ENCODE results near the gene CES2.
A peak's percentile ranks its signal among the peaks of the same experiment; 100 is the strongest.
"Not testable (repeated sequence)": the region's sequence is repeated elsewhere in the genome, so short reads cannot be mapped to it uniquely, and the experiment has no call there.

CES2 gene

DNA sequence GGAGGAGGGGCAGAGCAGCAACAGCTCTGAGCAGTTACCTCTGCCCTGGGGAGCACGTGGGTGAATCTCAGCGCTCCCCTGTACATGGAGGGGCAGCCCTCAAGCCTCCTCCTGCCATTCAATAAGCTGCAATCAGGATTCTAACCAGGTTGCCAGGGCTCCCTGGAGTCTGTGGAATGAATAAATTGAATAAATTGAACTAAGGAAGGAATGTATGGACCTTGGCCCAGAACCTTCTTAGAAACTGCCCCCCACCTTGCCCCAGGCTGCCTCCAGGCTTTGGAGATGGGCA, 15.1 kb upstream of the CES2 start:
- DNase-seq, result no peak

- DNase-seq, result no peak
Measured at GRCh38 chr16:66920924-66921680, 14.2 kb upstream of the CES2 start.

DNA sequence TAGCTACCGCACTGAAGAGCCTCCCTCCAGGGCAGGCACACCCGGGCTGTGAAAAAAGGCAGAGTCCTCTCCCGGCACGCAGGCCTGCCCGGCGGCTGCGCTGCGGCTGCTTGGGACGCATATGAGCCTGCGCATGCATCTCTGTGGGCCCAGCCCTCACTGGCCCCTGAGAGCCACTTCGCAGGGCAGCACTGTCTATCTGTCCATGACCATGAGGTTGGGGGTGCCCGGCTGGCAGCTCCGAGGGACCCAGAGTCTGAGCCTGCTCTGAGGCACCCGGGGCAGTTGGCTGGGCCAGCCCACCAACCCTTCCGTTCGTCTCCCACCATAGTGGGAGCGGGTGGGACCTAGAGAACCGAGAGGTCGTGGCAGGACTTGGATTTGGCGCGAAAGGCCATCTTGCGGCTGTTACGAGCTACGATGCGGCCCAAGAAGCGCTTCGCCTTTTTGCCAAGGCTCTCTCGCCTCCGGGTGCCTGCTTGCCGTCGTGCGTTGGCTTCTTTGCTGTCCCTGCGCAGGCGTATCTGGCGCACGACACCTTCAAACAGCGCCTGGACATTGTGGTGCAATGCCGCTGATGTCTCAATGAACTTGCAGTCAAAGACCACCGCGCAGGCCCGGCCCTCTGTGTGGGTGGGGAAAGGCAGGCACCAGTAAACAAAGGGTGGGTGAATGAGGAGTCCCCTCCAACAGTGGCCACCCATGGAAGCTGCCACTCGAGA, 13.4 kb upstream of the CES2 start:
- DNase-seq, result no peak

GRCh38 chr16:66923247-66923731, 12.0 kb upstream of the CES2 start:
- no peak for DNase-seq

- no peak for DNase-seq
Measured at GRCh38 chr16:66923866-66924265, 11.4 kb upstream of the CES2 start.

DNA sequence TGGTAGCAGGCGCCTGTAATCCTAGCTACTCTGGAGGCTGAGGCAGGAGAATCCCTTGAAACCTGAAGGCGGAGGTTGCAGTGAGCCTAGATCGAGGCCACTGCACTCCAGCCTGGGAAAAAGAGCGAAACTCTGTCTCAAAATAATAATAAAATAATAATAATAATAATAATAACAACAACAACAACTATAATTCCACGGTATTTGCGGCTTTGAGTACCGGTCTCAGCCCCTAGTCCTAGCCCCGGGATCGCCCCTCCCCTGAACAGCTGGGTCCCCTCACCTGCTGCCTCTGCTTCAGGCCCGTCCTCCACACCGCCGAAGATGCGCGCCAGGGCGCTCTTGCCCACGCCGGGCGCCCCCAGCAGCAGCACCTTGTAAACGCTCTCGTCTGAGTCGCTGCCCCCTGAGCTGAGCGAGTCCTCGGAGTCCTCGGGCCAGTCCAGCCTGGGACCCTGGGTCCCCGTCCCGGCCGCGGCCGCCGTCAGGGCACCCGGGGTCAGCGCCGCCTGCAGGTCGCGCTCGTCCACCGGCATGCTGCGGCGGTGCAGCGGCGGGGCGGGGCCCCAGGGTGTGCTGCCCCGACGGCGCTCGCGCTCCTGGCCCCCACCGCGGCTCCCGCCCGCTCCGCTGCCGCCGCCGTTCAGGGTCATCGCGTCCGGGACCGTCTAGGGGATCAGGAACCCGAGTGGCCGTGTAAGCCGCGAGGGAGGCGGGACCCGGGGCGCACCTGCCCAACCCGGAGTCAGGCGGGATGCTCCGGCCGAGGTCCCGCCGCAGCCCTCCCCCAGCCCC, 10.6 kb upstream of the CES2 start:
- DNase-seq, result no peak

DNA sequence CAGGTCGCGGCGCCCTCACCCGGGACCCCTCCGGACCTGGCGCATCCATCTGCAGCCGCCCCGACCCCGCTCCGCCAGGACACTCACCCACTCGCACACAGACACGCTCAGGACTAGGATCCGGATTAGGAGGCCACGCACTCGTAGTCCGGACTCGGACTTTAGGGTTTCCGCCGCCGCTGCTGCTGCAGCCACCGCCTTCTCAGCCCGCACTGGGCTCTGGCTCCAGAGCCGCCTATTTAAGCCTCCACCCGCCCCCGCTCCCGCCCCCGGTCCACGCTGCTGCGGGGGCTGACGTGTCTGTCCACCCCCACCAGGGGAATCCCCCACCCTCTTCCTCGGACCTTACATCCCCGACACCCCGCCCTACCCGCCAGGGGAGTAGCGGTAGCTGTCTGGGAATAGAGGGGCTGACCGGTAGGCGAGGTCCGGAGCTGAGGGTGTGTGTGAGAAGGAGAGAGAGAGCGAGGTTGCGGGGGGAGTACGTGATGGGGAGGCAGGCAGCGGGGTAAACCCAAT, 9.9 kb upstream of the CES2 start, which contains the start of gene RRAD:
RRAD (minus strand) TSS at position 214 of the 519 bp plus-strand sequence. CDS start 356 bp downstream, outside the sequence.
- DNase-seq, result no peak

DNA sequence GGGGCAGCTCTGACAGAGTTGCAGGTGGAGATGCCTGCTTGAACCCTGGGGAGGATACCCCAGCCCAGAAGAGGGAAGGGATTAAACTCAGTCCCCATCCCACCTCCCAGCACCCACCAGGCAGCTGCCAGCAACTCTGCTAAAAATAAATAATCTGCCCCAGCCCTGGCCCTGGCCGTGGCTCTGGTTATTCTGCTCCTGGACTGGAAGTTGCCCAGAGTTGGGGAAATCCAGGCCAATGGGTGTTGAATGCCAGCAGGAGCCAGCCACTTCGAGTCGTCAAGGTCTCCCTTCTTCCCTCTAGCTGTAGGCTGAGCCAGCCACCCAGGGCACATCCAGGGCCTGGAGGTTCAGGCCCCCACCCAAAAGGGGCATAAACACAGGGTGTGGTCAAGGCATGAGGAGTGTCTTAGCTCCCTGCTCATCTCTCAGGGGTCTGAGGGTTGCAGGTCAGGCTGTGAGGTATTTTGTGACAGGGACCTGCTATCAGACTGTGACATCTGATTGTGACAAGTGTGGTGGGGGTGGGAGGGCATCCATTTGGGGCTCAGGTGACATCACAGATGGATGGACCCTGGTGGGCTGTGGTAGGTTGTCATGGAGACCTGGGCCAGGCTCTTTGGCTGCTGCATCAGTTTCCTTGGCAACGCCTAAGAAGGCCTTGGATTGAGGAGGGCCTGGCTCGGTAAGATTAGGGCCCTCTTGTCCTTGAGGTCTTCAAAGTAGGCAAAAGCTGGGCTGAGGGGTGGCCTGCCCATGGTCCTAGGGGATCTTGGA, 9.0 kb upstream of the CES2 start:
- no peak for DNase-seq

DNA sequence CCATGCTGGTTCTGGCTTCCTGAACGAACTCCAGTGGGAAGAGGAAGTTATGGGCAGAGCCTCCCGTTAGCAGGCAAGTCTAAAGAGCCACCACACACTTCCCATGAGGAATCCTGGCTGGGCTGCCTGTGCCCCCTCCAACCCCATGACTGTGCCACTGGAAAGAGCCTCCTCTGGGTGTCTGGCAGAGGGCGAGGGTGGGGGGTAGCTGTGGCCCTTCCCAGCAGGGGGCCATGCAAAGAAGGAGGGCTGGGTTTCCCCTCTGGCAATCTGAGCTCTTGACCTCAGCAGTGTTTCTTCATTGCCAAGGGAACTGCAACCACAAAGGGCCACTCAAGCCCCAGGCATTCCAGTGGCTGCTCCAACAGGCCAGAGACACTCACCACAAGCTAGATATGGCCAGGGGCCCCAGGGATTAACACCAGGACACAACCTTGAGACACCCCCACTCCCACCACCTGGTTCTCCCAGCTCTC, 8.3 kb upstream of the CES2 start:
- peak; percentile 9 for DNase-seq

- no peak for DNase-seq
Measured at GRCh38 chr16:66927918-66928649, 7.2 kb upstream of the CES2 start.

GRCh38 chr16:66928702-66929388, 6.5 kb upstream of the CES2 start:
- no peak for DNase-seq

DNA sequence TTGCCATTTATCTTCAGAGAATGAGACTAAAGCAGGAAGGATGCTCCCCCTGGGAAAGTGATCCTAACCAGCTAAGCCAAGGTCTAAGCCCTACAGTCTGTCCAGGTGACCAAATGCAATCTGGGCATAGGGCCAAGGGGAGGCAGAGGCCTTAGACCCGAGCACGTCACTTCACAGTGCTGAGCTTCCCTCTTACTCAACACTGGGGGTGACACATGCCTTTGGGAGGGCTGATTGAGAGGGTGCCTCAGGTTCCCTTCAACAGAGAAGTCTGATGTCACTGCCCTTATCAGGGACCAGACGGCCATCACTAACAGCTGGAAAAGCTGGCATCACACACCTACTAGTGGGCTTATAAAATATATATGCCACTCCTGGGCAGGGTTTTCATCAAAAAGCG, 5.1 kb upstream of the CES2 start:
- no peak for DNase-seq

DNA sequence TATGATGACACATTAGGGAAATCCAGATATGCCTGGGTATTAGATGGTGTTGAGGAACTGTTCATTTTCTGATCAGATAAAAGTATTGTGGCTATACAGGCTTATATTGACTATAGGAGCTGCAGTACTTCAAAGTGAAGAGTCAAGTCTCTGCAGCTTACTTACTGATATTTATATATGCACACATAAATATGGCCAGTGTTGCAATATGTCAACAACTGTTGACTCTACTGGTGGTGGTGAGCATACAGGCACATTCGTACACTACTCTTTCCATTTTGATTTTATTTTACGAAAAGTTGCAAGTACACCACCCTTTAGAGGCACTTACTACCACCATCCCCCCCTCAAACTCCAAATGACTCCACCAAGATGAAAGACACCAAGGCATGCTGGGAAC, 3.7 kb upstream of the CES2 start:
- DNase-seq, result no peak

DNA sequence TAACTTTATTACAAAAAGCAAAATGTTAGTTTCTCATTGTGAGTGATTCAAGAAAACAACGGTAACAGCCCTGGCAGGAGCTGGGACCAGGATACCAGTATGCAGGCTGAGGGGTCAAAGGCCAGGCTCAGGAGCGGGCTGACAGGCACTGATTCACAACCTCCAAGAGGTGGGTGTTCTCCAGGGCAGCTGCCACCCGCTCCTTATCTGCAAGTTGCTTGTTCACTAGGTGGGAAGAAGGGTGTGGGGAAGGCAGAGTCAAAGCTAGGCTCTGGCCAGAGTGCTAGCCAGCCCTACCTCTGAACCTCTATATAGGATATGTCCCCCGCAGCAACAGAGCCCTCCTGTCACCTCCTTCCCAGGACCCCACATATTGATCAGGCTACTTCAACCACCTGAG, 3.2 kb upstream of the CES2 start:
- DNase-seq, result no peak

DNA sequence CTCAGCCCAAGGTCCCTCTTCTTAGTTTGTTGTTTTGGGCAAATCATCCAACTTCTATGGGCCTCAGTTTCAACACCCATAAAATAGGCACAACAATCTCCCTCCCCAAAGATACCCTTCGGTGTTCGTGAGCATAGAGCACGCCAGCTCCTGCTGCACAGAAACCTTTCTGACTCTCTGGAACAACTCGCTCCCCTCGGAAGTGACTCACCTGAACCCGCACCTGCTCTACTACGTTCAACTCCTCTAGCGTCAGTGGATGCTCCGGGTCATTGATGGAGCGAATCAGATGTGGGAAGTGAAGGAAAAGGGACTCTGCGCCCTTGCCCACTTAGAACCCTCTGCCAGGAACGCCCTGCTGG, 1.6 kb upstream of the CES2 start:
- DNase-seq, result no peak

DNA sequence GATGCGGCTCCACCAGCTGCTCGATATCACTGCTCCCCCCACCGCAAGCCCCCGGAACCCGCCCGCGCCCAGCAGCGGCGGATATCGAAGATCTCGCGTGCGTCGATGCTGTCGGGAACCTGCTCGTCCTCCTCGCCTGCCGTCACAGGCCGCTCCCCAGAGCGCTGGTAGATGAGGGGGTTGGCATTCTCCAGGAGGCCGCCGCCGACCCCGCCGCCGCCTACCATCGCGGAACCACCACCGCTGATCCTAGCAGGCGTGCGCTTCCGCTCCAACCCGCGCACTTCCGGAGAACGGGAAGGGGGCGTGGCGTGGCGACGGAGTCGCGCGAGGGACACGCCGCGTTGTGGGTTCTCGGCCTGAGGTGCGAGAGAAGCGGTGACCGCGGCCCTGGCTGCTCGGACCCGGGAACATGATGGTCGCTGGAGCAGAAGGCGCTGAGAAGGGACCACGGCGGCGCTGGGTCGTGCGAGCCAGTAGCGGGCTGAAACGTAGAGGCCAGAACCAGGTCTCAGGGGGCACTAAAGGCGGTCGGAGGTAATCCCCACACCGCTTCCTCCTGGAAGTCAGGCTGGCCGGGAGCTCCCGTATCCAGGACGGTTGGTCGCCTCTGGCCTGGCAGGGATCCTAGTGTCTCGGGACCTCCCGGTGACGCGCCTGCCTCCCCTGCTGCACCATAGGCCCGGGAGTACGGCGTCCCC, 1.0 kb upstream of the CES2 start, which contains the start of gene CIAO2B:
CIAO2B (minus strand) TSS at position 265 of the 701 bp plus-strand sequence; CDS start at position 227, 38 bp downstream.
- DNase-seq, result peak; percentile 46

DNA sequence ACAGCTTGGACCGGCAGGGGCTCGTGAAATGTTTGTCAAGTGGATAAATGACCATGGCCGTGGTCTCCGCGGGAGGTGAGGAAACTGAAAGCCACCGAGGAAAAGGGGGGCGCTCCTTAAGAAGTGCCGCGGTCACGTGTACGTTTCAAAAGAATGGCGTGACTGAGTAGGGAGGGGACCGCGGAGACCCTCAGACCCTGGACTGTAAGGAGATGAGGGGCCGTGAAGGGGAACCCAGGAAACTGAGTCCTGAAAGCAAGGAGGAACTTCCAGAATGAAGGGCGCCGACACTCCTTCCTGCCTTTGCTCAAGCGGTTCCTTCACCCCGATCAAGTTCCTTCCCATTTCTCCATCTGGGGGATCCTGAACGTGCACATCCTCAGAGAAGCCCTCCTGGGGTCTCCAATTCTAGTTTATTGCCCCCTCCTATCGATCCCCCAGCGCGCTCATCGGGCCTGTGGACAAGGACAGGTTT, 440 bp upstream of the CES2 start:
- not testable (repeated sequence) for DNase-seq

DNA sequence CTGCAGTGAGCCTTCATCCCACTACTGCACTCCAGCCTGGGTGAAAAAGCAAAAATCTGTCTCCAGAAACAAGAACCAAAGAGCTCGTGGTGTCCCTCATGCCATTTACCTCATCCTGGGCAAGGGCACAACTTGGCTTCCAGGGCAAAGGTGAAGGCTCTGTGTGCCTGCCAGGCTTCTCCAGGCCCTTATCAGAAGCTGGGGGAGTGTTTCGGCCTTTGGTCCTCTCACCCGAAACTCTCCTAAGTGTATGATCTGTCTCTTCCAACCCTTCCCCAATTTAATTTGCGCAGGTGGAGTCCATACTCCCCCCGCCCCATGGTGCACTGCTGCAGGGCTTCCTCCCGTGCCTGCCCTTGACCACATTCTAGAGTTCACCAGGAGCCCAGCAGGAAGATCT, 1.1 kb downstream of the CES2 start:
- no peak for DNase-seq

DNA sequence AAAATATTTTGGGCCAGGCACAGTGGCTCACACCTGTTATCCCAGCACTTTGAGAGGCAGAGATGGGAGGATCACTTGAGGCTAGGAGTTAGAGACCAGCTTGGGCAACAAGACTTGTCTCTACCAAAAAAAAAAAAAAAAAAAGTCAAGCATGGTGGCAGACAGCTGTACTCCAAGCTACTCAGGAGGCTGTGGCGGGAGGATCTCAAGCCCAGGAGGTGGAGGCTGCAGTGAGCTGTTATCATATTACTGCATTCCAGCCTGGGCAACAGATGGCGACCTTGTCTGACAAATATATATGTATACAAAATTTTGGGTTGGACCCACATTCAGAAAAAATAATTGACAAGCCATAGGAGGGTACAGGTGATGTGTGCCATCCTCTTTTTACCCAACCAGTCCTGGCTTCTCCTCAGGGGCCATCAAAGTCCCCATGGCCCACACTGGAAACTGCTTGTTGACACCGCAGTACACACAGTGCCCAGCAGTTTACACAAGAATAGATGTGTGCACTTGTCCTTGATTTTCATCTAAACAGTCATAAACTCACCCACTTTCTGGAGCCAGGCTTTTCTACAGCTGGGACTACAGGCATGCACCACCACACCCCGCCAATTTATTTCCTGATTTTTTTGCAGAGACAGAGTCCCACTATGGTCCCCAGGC, 1.7 kb downstream of the CES2 start:
- no peak for DNase-seq

Measured in GF-D8 (cell line).